Heart right ventricle (tissue), 16 donors: ENCODE results near the gene POC1B. TPM values are rescaled to one million over a fixed set of nuclear protein-coding genes. Genes with fewer than 3 reads are reported as not detected.
A peak's percentile ranks its signal among the peaks of the same experiment; 100 is the strongest.

ENCODE experiments used
- ATAC-seq, 8 donors: fragments of 200-7000 bp; cut with Tn5 transposase; one replicate each; pipeline ENCODE4 v1.9.1; 2020; ENCODE audit warnings: mild to moderate bottlenecking in 8 of 8, moderate library complexity in 8 of 8, moderate number of reproducible peaks in 1 of 8
- DNase-seq, 2 donors: peaks; one replicate each; pipeline ENCODE4 v3.0.0-alpha.2; 2020
- H3K27ac ChIP-seq, 10 donors: fragments of 200-600 bp; sonication (generic) in 2 of 10; one replicate each; pipeline versions ENCODE4 v1.5.0 to v1.8.0; 2020 to 2022; ENCODE audit warnings: mild to moderate bottlenecking in 3 of 10
- H3K27me3 ChIP-seq, 7 donors: fragments of 200-600 bp; one replicate each; pipeline ENCODE4 v1.8.0; 2021 to 2022; ENCODE audit warnings: mild to moderate bottlenecking in 2 of 7
- H3K36me3 ChIP-seq, 9 donors: fragments of 200-600 bp; sonication (generic) in 1 of 9; one replicate each; pipeline versions ENCODE4 v1.5.0 to v1.8.0; 2020 to 2022; ENCODE audit warnings: mild to moderate bottlenecking in 2 of 9
- H3K4me1 ChIP-seq, 9 donors: fragments of 200-600 bp; sonication (generic) in 1 of 9; one replicate each; pipeline versions ENCODE4 v1.5.0 to v1.8.0; 2020 to 2022; ENCODE audit warnings: mild to moderate bottlenecking in 4 of 9
- H3K4me3 ChIP-seq, 10 donors: fragments of 200-600 bp; sonication (generic) in 2 of 10; one replicate each; pipeline versions ENCODE4 v1.5.0 to v1.8.0; 2020 to 2022; ENCODE audit warnings: mild to moderate bottlenecking in 7 of 10, moderate library complexity in 2 of 10
- H3K9me3 ChIP-seq, 11 donors: fragments of 200-600 bp in 10 of 11; sonication (generic) in 2 of 11; one replicate each; pipeline versions ENCODE4 v1.5.0 to v1.8.0; 2013 to 2022; ENCODE audit warnings: mild to moderate bottlenecking in 2 of 11, control low read depth in 1 of 11, moderate library complexity in 1 of 11
- CTCF ChIP-seq, 9 donors: fragments of 200-600 bp; sonication (generic) in 2 of 9; IDR thresholded peaks; one replicate each; pipeline versions ENCODE4 v1.5.0 to v1.8.0; 2021 to 2022; ENCODE audit warnings: antibody characterized with exemption in 9 of 9, mild to moderate bottlenecking in 5 of 9, moderate library complexity in 1 of 9
- WGBS, 2 donors: extraction: QIAGEN DNeasy Blood & Tissue Kit; methylation state at CpG; one replicate each; pipeline ENCODE4 v1.1.7; 2013; ENCODE audit warnings: inconsistent platforms in 1 of 2; 5-methylcytosine and 5-hydroxymethylcytosine counted together
- intact Hi-C, 10 donors: fragments of 100-400 bp; cut with DNase I; formaldehyde crosslinking; loops; one replicate each; pipeline versions ENCODE4 v1.11.1 to v1.14.2; 2022
- polyA plus RNA-seq, 2 donors: library from polyadenylated mRNA; stranded (reverse); fragments of 200-250 nt; gene quantifications; one replicate each; pipeline ENCODE4 v1.2.3, GENCODE V29; 2013
- total RNA-seq, 10 donors: library from RNA; stranded (reverse); fragmentation: NEBNext Ultra II Directional in 3 of 10; extraction: Animal tissue kit (Norgen Biotek cat#: 25700) in 3 of 10; gene quantifications; one replicate each; pipeline versions ENCODE4 v1.2.1 to v1.2.4, GENCODE V29; 2021 to 2023
- donor health status: Arrhythmogenic right ventricular cardiomyopathy.
- donor health status: ischemic (EF 13 %, LVEDD 7.1; RV severe dilation, severe dysfunction).
- donor health status: healthy with polysubstance abuse.
- donor health status: DM: no; HTN: yes; CAD: no.
- donor health status: DM: no; HTN: no; CAD: no.
- donor health status: ischemic (EF 25% LVEDD 6.9; RV normal size, moderate dysfunction).
- donor health status: ischemic (EF 25% LVEDD 5.7; RV mildly dilated, moderate dysfunction).
- donor health status: healthy.
- donor health status: DM: yes; HTN: yes; CAD: no.
- donor health status: Ischemic cardiomyopathy.
- donor health status: ischemic (EF 35%, LVEDD 5.7; RV mildly dilated, moderate dysfunction).
- donor health status: nonischemic (EF 11% LVEDD 7.7; RV severe dilation, severe dysfunction).
- donor health status: DM: yes; HTN: yes; CAD: no.
- donor health status: PGD.
- donor health status: ischemic (EF 29% LVEDD 5.4; RV normal size, mild dysfunction).
- donor health status: nonischemic (EF 23%, LVEDD 6.1; RV moderate dilation, normal function).

POC1B gene
- total and polyA plus RNA-seq, 12 donors, result 4.8 to 10.4 (median 8.0) TPM

- intact Hi-C loops, result loop anchor here in 3 of 10 donors (5.0 to 10.0 kb wide), 3 partner anchors 40 to 62 kb away; partner anchors contain the start of gene DUSP6 (in 2 of the 3)
Measured at GRCh38 chr12:89392391-89392790, 133.5 kb downstream of the POC1B start.

GRCh38 chr12:89391726-89392336 is 134.0 kb downstream of the POC1B start:
- H3K27ac ChIP-seq, result no peak overlapping the region
- no peaks in the 10 kb centered on the region for H3K9me3 ChIP-seq
- no peaks in the 10 kb centered on the region for H3K27me3 ChIP-seq
- ATAC-seq (no peak), DNase-seq (no peak)
- peaks cover 3 to 47% (median 25%) of the 10 kb centered on the region in 9 donors for H3K4me1 ChIP-seq
- no peak overlapping the region for H3K4me3 ChIP-seq
- 96 to 97% methylated on average over 6 of the region's 6 CpGs for WGBS, 2 donors
- TF ChIP-seq CTCF (IDR thresholded peaks at IDR 0.05), result no peak
- intact Hi-C loops, result loop anchor here in 3 of 10 donors (5.0 to 10.0 kb wide), 3 partner anchors 40 to 63 kb away; partner anchors contain the start of gene DUSP6 (in 2 of the 3)
- H3K36me3 ChIP-seq, result no peaks in the 10 kb centered on the region

More at GRCh38 chr12:89392391-89392790, 133.5 kb downstream of the POC1B start:
- TF ChIP-seq CTCF (IDR thresholded peaks at IDR 0.05), result no peak
- H3K36me3 ChIP-seq, result no peaks in the 10 kb centered on the region
- ATAC-seq (no peak), DNase-seq (no peak)
- H3K4me1 ChIP-seq, result peaks cover 3 to 48% (median 25%) of the 10 kb centered on the region in 9 donors
- no peak overlapping the region for H3K4me3 ChIP-seq
- H3K9me3 ChIP-seq, result no peaks in the 10 kb centered on the region
- no peak overlapping the region for H3K27ac ChIP-seq
- 96 to 100% methylated on average over 3 of the region's 3 CpGs for WGBS, 2 donors
- no peaks in the 10 kb centered on the region for H3K27me3 ChIP-seq

GRCh38 chr12:89390802-89391673 is 134.8 kb downstream of the POC1B start:
- DNase-seq (no peak), ATAC-seq (peak in 2 of 8 donors; percentile 21 to 32)
- intact Hi-C loops, result loop anchor here in 3 of 10 donors (5.0 to 10.0 kb wide), 3 partner anchors 39 to 64 kb away; partner anchors contain the start of gene DUSP6 (in 2 of the 3)
- H3K9me3 ChIP-seq, result no peaks in the 10 kb centered on the region
- H3K27me3 ChIP-seq, result no peaks in the 10 kb centered on the region
- no peaks in the 10 kb centered on the region for H3K36me3 ChIP-seq
- 76 to 78% methylated on average over 3 of the region's 3 CpGs for WGBS, 2 donors
- TF ChIP-seq CTCF (IDR thresholded peaks at IDR 0.05), result no peak
- no peak overlapping the region for H3K4me3 ChIP-seq
- H3K4me1 ChIP-seq, result peaks cover 3 to 52% (median 28%) of the 10 kb centered on the region in 9 donors
- peak overlapping the region; percentile 32 to 79 (median 60) for H3K27ac ChIP-seq
